MM.1S (cell line): ENCODE data around the gene PTK7.

Experiments used
- DNase-seq: peaks from one replicate; pipeline ENCODE4 v3.0.0-alpha.2; 2015
- H2AFZ ChIP-seq: fragments of 300-600 bp; sonication (generic); 2 replicates; pipeline ENCODE4 v1.6.0; 2016; ENCODE audit warnings: antibody characterized with exemption, low read length
- H3F3A ChIP-seq: fragments of 300-600 bp; sonication (generic); 2 replicates; pipeline ENCODE4 v1.6.1; 2016; ENCODE audit warnings: mild to moderate bottlenecking, antibody characterized with exemption, low read length, moderate library complexity, mixed read lengths; ENCODE audit not compliant: insufficient read depth
- H3K27ac ChIP-seq: fragments of 300-600 bp; sonication (generic); 2 replicates; pipeline ENCODE4 v1.5.1; 2016; ENCODE audit warnings: mild to moderate bottlenecking, low read length
- H3K27me3 ChIP-seq: fragments of 300-600 bp; sonication (generic); replicated peaks from 2 replicates; pipeline ENCODE4 v1.6.0; 2016; ENCODE audit warnings: low read length; ENCODE audit not compliant: insufficient read depth
- H3K36me3 ChIP-seq: fragments of 300-600 bp; sonication (generic); replicated peaks from 2 replicates; pipeline ENCODE4 v1.6.1; 2016; ENCODE audit warnings: mild to moderate bottlenecking, low read length, mixed read lengths; ENCODE audit not compliant: insufficient read depth
- H3K4me1 ChIP-seq: fragments of 300-600 bp; sonication (generic); 2 replicates; pipeline ENCODE4 v1.6.1; 2016; ENCODE audit warnings: low read length, mixed read lengths
- H3K4me2 ChIP-seq: fragments of 300-600 bp; sonication (generic); 2 replicates; pipeline ENCODE4 v1.6.0; 2016; ENCODE audit warnings: low read depth, low read length
- H3K4me3 ChIP-seq: fragments of 300-600 bp; sonication (generic); 2 replicates; pipeline ENCODE4 v1.5.1; 2016; ENCODE audit warnings: low read length, mixed read lengths
- H3K79me2 ChIP-seq: fragments of 300-600 bp; sonication (generic); 2 replicates; pipeline ENCODE4 v1.6.1; 2016; ENCODE audit warnings: mixed run types, low read length, mixed read lengths
- H3K9ac ChIP-seq: fragments of 300-600 bp; sonication (generic); 2 replicates; pipeline ENCODE4 v1.6.1; 2016; ENCODE audit warnings: low read length, mixed read lengths
- H3K9me2 ChIP-seq: fragments of 300-600 bp; sonication (generic); replicated peaks from 2 replicates; pipeline ENCODE4 v1.6.1; 2016; ENCODE audit warnings: mild to moderate bottlenecking, low read length, mixed read lengths; ENCODE audit not compliant: insufficient read depth
- H3K9me3 ChIP-seq: fragments of 300-600 bp; sonication (generic); replicated peaks from 2 replicates; pipeline ENCODE4 v1.6.1; 2016; ENCODE audit warnings: mild to moderate bottlenecking, low read length, mixed read lengths; ENCODE audit not compliant: insufficient read depth
- H4K20me1 ChIP-seq: fragments of 300-600 bp; sonication (generic); 2 replicates; pipeline ENCODE4 v1.6.1; 2016; ENCODE audit warnings: mild to moderate bottlenecking, low read length, moderate library complexity, mixed read lengths; ENCODE audit not compliant: insufficient read depth
- CTCF ChIP-seq: fragments of 300-600 bp; sonication (generic); IDR thresholded peaks from 2 replicates; pipeline ENCODE4 v1.5.1; 2016; ENCODE audit warnings: antibody characterized with exemption, low read length, mixed read lengths
- EZH2 ChIP-seq: fragments of 300-600 bp; sonication (generic); optimal IDR thresholded peaks from 2 replicates; pipeline ENCODE3; 2017; ENCODE audit warnings: low read depth, mild to moderate bottlenecking, antibody characterized with exemption, low read length, mixed read lengths
- EZH2phosphoT487 ChIP-seq: fragments of 300-600 bp; sonication (generic); IDR thresholded peaks from 2 replicates; pipeline ENCODE4 v1.6.1; 2018; ENCODE audit warnings: antibody characterized with exemption, low read length

The PTK7 gene

GRCh38 chr6:43036712-43037111 lies 39.4 kb upstream of the PTK7 start:
- TF ChIP-seq CTCF (no peak), EZH2 (no peak), EZH2phosphoT487 (no peak)
- H3K79me2 ChIP-seq, result no peaks in the 10 kb centered on the region
- H3K4me3 ChIP-seq, result no peak overlapping the region
- H3K4me1 ChIP-seq, result peaks cover 4% of the 10 kb centered on the region; the same call in 1 of the 2 replicates
- H3K27ac ChIP-seq, result no peak overlapping the region
- DNase-seq, result no peak
- no peak overlapping the region for H2AFZ ChIP-seq
- no peaks in the 10 kb centered on the region for H3K27me3 ChIP-seq
- H3K36me3 ChIP-seq, result no peaks in the 10 kb centered on the region
- H3K9me2 ChIP-seq, result no peaks in the 10 kb centered on the region
- H3K9me3 ChIP-seq, result no peaks in the 10 kb centered on the region
- H4K20me1 ChIP-seq, result no peaks in the 10 kb centered on the region
- H3K9ac ChIP-seq, result no peak overlapping the region
- H3K4me2 ChIP-seq, result no peak overlapping the region
- H3F3A ChIP-seq, result no peaks in the 10 kb centered on the region

- no peaks in the 10 kb centered on the region for H3F3A ChIP-seq
- no peaks in the 10 kb centered on the region for H3K27me3 ChIP-seq
- H3K9ac ChIP-seq, result no peak overlapping the region
- H3K27ac ChIP-seq, result no peak overlapping the region
- no peak overlapping the region for H2AFZ ChIP-seq
- TF ChIP-seq EZH2 (no peak), EZH2phosphoT487 (no peak), CTCF (no peak)
- no peaks in the 10 kb centered on the region for H3K9me3 ChIP-seq
- no peak for DNase-seq
- H3K4me3 ChIP-seq, result no peak overlapping the region
- H3K79me2 ChIP-seq, result no peaks in the 10 kb centered on the region
- no peaks in the 10 kb centered on the region for H4K20me1 ChIP-seq
- H3K36me3 ChIP-seq, result no peaks in the 10 kb centered on the region
- H3K4me1 ChIP-seq, result peaks cover 4% of the 10 kb centered on the region; the same call in 1 of the 2 replicates
- no peak overlapping the region for H3K4me2 ChIP-seq
- H3K9me2 ChIP-seq, result no peaks in the 10 kb centered on the region
Measured at GRCh38 chr6:43037197-43037596, 38.9 kb upstream of the PTK7 start.

GRCh38 chr6:43037706-43038105 lies 38.4 kb upstream of the PTK7 start:
- Histone ChIP-seq H3K9me3 (no peaks in the 10 kb centered on the region), H2AFZ (no peak overlapping the region), H3F3A (no peaks in the 10 kb centered on the region), H3K27ac (no peak overlapping the region), H3K4me2 (no peak overlapping the region), H3K4me1 (peaks cover 4% of the 10 kb centered on the region; the same call in 1 of the 2 replicates), H3K36me3 (no peaks in the 10 kb centered on the region), H3K4me3 (no peak overlapping the region), H4K20me1 (no peaks in the 10 kb centered on the region), H3K79me2 (no peaks in the 10 kb centered on the region), H3K9ac (no peak overlapping the region), H3K27me3 (no peaks in the 10 kb centered on the region), H3K9me2 (no peaks in the 10 kb centered on the region)
- DNase-seq, result no peak
- no peak for TF ChIP-seq CTCF

DNA sequence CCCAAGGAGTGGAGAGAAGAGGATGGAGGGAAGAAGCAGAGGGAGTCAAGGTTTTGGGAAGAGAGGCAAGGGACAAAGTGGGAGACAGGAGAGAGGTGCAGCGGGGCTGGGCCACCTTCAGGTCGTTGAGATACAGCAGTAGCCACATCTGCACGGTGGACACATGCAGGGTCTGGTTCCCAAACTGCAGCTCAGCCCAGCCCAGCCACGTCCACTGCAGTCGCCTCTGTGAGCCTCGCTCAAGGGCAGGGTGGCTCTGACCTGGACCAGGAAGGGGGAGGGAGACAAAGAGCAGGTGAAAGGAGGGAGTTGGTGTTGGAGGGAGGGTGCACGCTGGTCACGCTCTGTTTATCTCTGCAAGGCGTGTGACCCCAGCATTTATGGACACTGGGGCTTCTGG lies 37.4 kb upstream of the PTK7 start:
- H3K9me2 ChIP-seq, result no peaks in the 10 kb centered on the region
- no peak overlapping the region for H2AFZ ChIP-seq
- TF ChIP-seq CTCF, result no peak
- TF ChIP-seq EZH2, result no peak
- no peak for TF ChIP-seq EZH2phosphoT487

More for the DNA sequence above, 37.4 kb upstream of the PTK7 start:
- Histone ChIP-seq H3K4me3 (no peak overlapping the region), H3K27me3 (no peaks in the 10 kb centered on the region), H3K79me2 (no peaks in the 10 kb centered on the region), H3K9ac (no peak overlapping the region), H3F3A (no peaks in the 10 kb centered on the region), H3K9me3 (no peaks in the 10 kb centered on the region), H3K27ac (no peak overlapping the region), H3K4me1 (peaks cover 4% of the 10 kb centered on the region; the same call in 1 of the 2 replicates), H3K4me2 (no peak overlapping the region), H4K20me1 (no peaks in the 10 kb centered on the region), H3K36me3 (no peaks in the 10 kb centered on the region)
- no peak for DNase-seq
